Natural killer cell (primary cell): ENCODE results near the gene GRK7. TPM values are rescaled to one million over a fixed set of nuclear protein-coding genes. Genes with fewer than 3 reads are reported as not detected.

Experiments
- ATAC-seq, 3 donors: fragments of 150-1000 bp in 2 of 3; fragments of 200-7000 bp in 1 of 3; cut with Tn5 transposase; 1 replicate in 1 of 3; 2 replicates in 2 of 3; pipeline ENCODE4 v1.10.0; 2021; ENCODE audit warnings: mild to moderate bottlenecking in 2 of 3, moderate library complexity in 2 of 3
- DNase-seq, 2 donors: peaks; one replicate each; pipeline versions ENCODE4 v3.0.0 to v3.0.0-alpha.2; 2013 to 2021; ENCODE audit warnings: mixed read lengths in 1 of 2
- H3K27ac ChIP-seq: one replicate; pipeline ENCODE4 v1.5.1; 2013; ENCODE audit warnings: mild to moderate bottlenecking, low read length
- H3K27me3 ChIP-seq: one replicate; pipeline ENCODE4 v1.6.1; 2013; ENCODE audit warnings: low read length; ENCODE audit not compliant: control insufficient read depth, insufficient read depth
- H3K36me3 ChIP-seq: one replicate; pipeline ENCODE4 v1.6.1; 2013; ENCODE audit warnings: low read length; ENCODE audit not compliant: control insufficient read depth, insufficient read depth
- H3K4me1 ChIP-seq: one replicate; pipeline ENCODE4 v1.6.1; 2013; ENCODE audit warnings: low read length; ENCODE audit not compliant: control insufficient read depth, insufficient read depth
- H3K4me3 ChIP-seq: one replicate; pipeline ENCODE4 v1.5.1; 2013; ENCODE audit warnings: low read length
- H3K9me3 ChIP-seq: one replicate; pipeline ENCODE4 v1.6.1; 2013; ENCODE audit warnings: low read length; ENCODE audit not compliant: control insufficient read depth, insufficient read depth
- H3K27ac Mint-ChIP-seq, 2 donors: one replicate each; pipeline ENCODE4 v1.8.0; 2022; ENCODE audit warnings: mild to moderate bottlenecking in 2 of 2, mixed read lengths in 2 of 2, moderate library complexity in 1 of 2
- H3K27me3 Mint-ChIP-seq, 2 donors: one replicate each; pipeline ENCODE4 v1.8.0; 2022; ENCODE audit warnings: low read depth in 2 of 2, mixed read lengths in 2 of 2
- H3K36me3 Mint-ChIP-seq: one replicate; pipeline ENCODE4 v1.8.0; 2022; ENCODE audit warnings: mixed read lengths
- H3K4me1 Mint-ChIP-seq, 2 donors: one replicate each; pipeline ENCODE4 v1.8.0; 2022; ENCODE audit warnings: mixed read lengths in 2 of 2
- H3K4me3 Mint-ChIP-seq: one replicate; pipeline ENCODE4 v1.8.0; 2022; ENCODE audit warnings: mild to moderate bottlenecking, moderate library complexity, mixed read lengths
- H3K9me3 Mint-ChIP-seq, 2 donors: one replicate each; pipeline ENCODE4 v1.8.0; 2022; ENCODE audit warnings: mixed read lengths in 2 of 2
- CTCF ChIP-seq: fragments of 200-600 bp; IDR thresholded peaks from one replicate; pipeline ENCODE4 v1.8.0; 2022; ENCODE audit warnings: antibody characterized with exemption
- WGBS: methylation state at CpG from one replicate; pipeline ENCODE4 v1.1.7; 2013; ENCODE audit warnings: missing lambda C conversion rate; ENCODE audit not compliant: insufficient coverage; 5-methylcytosine and 5-hydroxymethylcytosine counted together
- intact Hi-C: fragments of 100-400 bp; cut with micrococcal nuclease; formaldehyde crosslinking; loops from one replicate; pipeline ENCODE4 v1.14.2; 2022
- total RNA-seq, 4 donors: library from RNA; stranded (reverse); fragments of 120-200 nt in 1 of 4; gene quantifications; one replicate each; pipeline versions ENCODE4 v1.2.3 to v1.2.4, GENCODE V29; 2013 to 2022

Gene GRK7
- total RNA-seq, 3 donors from 2014 or later (not counting 1 experiment from before 2014, with no cell fraction given), result 0.14 to 0.16 (median 0.15) TPM

GRCh38 chr3:141808586-141808985 is 45.4 kb downstream of the GRK7 start:
- intact Hi-C loops, result no loop called here
- no peaks in the 10 kb centered on the region for H3K27me3 Mint-ChIP-seq
- no peak for TF ChIP-seq CTCF
- ATAC-seq (no peak), DNase-seq (no peak)
- WGBS, result 76% methylated on average over 4 of the region's 5 CpGs
- Histone ChIP-seq H3K4me1 (no peaks in the 10 kb centered on the region), H3K4me3 (no peak overlapping the region), H3K36me3 (no peaks in the 10 kb centered on the region), H3K27me3 (no peaks in the 10 kb centered on the region), H3K9me3 (no peaks in the 10 kb centered on the region), H3K27ac (no peak overlapping the region)
- H3K36me3 Mint-ChIP-seq, result no peaks in the 10 kb centered on the region
- no peak overlapping the region for H3K27ac Mint-ChIP-seq
- no peak overlapping the region for H3K4me3 Mint-ChIP-seq
- no peaks in the 10 kb centered on the region for H3K9me3 Mint-ChIP-seq
- H3K4me1 Mint-ChIP-seq, result no peaks in the 10 kb centered on the region

- Mint-ChIP-seq H3K4me1 (no peaks in the 10 kb centered on the region), H3K4me3 (no peak overlapping the region), H3K27ac (no peak overlapping the region), H3K27me3 (peaks cover 2 to 3% of the 10 kb centered on the region in 2 donors), H3K9me3 (peaks cover 0 to under 1% of the 10 kb centered on the region in 2 donors), H3K36me3 (peaks cover 1% of the 10 kb centered on the region)
- DNase-seq (no peak), ATAC-seq (no peak)
- no peak overlapping the region for H3K4me3 ChIP-seq
- H3K36me3 ChIP-seq, result no peaks in the 10 kb centered on the region
- no peaks in the 10 kb centered on the region for H3K27me3 ChIP-seq
- no peak for TF ChIP-seq CTCF
- H3K27ac ChIP-seq, result no peak overlapping the region
- no peaks in the 10 kb centered on the region for H3K4me1 ChIP-seq
- no peaks in the 10 kb centered on the region for H3K9me3 ChIP-seq
- intact Hi-C loops, result no loop called here
- WGBS, result 97% methylated on average over 1 of the region's 2 CpGs
These were observed 47.0 kb downstream of the GRK7 start for GRCh38 chr3:141810161-141810560.

- no peaks in the 10 kb centered on the region for H3K27me3 ChIP-seq
- intact Hi-C loops, result no loop called here
- Mint-ChIP-seq H3K4me1 (no peaks in the 10 kb centered on the region), H3K4me3 (no peak overlapping the region), H3K27ac (no peak overlapping the region), H3K36me3 (peaks cover 11% of the 10 kb centered on the region), H3K27me3 (peaks cover 5 to 8% of the 10 kb centered on the region in 2 donors), H3K9me3 (peaks cover 0 to 2% of the 10 kb centered on the region in 2 donors)
- TF ChIP-seq CTCF, result no peak
- H3K36me3 ChIP-seq, result no peaks in the 10 kb centered on the region
- no peak overlapping the region for H3K27ac ChIP-seq
- WGBS, result 100% methylated on average over 3 of the region's 3 CpGs
- no peak overlapping the region for H3K4me3 ChIP-seq
- peaks cover 3% of the 10 kb centered on the region for H3K9me3 ChIP-seq
- DNase-seq (no peak), ATAC-seq (no peak)
- H3K4me1 ChIP-seq, result no peaks in the 10 kb centered on the region
These were observed 48.1 kb downstream of the GRK7 start for GRCh38 chr3:141811348-141811747.

GRCh38 chr3:141812084-141812483 is 48.9 kb downstream of the GRK7 start:
- no peak for DNase-seq
- ATAC-seq, result no peak
- H3K4me1 ChIP-seq, result no peaks in the 10 kb centered on the region
- peaks cover 11% of the 10 kb centered on the region for H3K36me3 Mint-ChIP-seq
- H3K27me3 ChIP-seq, result no peaks in the 10 kb centered on the region
- no peaks in the 10 kb centered on the region for H3K36me3 ChIP-seq
- H3K27ac Mint-ChIP-seq, result no peak overlapping the region
- no peak overlapping the region for H3K4me3 ChIP-seq
- H3K4me1 Mint-ChIP-seq, result no peaks in the 10 kb centered on the region
- H3K27ac ChIP-seq, result no peak overlapping the region
- no peak overlapping the region for H3K4me3 Mint-ChIP-seq
- no peak for TF ChIP-seq CTCF
- H3K9me3 ChIP-seq, result peaks cover 3% of the 10 kb centered on the region
- H3K27me3 Mint-ChIP-seq, result peaks cover 9 to 14% of the 10 kb centered on the region in 2 donors
- WGBS, result 89% methylated on average over 5 of the region's 5 CpGs
- H3K9me3 Mint-ChIP-seq, result peaks cover 0 to 2% of the 10 kb centered on the region in 2 donors
- intact Hi-C loops, result no loop called here
